Embryonic facial prominence (tissue), 1 donor: Measurements from ENCODE around the gene ZNF282.
"Not testable (repeated sequence)": the region's sequence is repeated elsewhere in the genome, so short reads cannot be mapped to it uniquely, and the experiment has no call there.

Source experiments
- DNase-seq: peaks from one replicate; pipeline ENCODE4 v3.0.0-alpha.2; 2016; ENCODE audit errors: extremely low spot score

Gene ZNF282

DNA sequence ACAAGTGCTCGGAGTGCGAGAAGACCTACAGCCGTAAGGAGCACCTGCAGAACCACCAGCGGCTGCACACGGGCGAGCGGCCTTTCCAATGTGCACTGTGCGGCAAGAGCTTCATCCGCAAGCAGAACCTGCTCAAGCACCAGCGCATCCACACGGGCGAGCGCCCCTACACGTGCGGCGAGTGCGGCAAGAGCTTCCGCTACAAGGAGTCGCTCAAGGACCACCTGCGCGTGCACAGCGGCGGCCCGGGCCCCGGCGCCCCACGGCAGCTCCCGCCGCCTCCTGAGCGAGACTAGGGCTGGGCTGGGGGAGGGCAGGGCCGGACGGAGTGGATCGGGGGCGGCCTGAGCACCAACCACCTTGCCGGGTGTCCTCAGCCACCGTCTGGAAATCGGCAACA is 29.0 kb downstream of the ZNF282 start:
- DNase-seq, result no peak

DNA sequence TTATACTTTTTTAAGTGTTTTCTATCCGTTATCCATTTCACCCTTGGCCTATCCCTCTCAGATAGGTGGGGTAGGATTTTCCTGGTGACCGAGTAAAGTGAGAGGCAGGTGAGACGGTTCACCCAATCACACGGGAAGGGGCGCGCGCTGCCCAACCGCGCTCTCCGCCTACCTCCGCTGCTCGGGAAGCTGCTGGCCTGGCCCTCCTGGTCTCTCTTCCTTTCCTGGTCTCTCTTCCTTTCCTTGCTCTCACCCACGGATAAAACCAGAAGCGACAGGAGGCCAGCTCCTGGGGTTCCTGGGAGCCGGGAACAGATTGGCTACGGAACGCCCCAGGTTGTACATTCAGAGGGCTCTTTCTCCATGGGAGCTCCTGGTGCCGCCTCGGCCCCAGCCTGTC is 29.8 kb downstream of the ZNF282 start:
- no peak for DNase-seq

DNA sequence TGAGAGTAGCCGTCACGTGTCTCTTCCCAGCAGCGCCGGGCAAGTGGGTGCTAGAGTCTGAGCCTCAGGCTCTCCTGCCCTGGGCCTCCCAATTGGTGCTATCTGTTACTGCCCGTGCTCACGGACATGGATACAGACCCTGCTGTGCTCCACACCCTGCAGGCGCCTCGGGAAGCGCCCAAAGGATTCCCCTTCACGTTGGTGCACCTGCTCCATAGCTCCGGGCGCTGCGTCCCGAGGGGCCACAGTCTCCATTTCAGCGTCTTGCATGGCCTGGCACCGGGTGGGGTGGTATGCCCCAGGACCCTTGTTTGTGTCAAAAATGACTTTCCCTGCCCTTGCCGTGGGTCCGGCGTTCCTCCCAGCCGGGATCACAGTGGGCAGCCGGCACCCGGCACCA is 30.3 kb downstream of the ZNF282 start:
- no peak for DNase-seq

DNA sequence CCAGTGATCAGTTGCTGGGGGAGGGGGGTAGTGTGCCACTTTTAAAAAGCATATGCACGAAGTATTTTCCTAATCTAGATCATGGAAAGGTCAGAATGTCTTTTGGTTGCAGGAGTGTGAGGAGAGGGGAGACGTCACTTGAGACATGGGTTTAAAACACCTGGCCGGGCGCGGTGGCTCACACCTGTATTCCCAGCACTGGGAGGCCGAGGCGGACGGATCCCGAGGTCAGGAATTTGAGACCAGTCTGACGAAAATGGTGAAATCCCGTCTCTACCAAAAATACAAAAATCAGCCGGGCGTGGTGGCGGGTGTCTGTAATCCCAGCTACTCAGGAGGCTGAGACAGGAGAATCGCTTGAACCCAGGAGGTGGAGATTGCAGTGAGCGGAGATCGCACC is 31.0 kb downstream of the ZNF282 start:
- DNase-seq, result not testable (repeated sequence)

DNA sequence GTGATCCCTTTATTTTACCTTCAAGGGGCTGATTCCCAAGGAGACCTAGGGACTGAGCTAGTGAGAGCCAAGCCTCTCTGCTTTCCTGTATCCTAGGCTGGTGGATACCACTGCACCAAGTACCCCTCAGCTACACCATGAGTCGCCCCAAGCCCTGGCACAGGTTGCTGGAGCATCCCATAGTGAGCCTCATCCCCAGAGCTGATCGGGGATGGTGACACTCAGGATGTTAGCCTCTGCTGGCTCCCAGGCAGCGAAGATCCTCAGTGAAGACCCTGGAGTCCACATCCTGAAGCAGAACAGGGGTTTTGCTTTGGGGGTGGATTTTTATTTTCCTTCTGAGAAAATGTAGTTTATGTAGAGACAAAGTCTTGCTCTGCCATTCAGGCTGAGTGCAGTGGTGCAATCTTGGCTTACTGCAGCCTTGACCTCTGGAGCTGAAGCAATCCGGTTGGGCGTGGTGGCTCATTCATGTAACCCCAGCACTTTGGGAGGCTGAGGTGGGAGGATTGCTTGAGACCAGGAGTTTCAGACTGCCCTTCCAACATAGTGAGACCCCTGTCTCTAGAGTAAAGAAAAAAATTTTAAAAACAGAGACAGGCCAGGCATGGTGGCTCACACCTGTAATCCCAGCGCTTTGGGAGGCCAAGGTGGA is 31.6 kb downstream of the ZNF282 start:
- DNase-seq, result no peak

DNA sequence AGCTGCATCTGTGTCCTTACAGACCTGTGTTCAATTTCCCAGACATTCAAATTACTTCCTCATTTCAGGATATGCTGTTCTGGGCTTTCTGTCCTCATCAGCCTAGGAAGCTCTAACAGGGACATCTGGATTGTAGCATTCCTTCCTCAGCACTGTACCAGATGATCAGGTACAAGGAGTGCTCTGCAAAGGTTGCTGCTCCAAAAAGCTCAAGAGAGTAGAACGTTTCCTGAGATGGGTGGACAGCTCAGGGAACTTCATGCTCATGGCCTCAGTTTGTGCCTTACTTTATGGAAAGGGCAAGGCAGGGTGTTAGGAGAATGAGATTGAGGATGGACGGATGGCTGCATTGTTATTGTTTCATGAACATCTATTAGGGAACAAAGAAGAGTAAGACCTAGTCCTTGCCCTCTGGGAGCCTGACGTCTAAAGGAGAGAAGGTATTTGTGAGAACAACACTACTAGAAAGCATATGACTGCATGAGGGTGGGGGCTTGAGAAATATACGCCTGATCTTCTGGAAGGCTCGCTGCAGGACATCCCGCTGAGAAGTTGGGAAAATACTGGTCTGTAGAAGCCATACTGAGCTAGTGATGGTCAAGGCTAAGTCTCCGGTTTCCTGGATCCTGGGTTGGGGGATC is 33.6 kb downstream of the ZNF282 start:
- DNase-seq, result no peak

DNA sequence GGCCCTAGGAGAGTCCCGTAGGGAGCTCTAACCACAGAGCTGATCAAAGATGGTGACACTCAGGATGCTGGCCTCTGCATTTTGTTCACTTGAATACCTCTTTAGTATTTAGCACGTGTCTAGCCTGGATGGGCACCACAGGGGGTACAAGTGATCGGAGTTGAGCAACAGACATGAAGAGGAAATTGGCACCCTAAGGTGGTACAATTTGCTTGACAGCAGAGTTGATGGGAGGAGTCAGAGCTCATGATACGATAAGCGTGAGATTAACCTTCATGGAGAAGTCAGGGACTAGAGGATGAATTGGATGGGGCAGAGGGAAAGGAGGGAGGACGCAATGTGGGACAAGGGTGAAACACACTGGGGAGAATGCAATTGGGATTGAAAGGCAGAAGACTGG is 34.2 kb downstream of the ZNF282 start:
- DNase-seq, result no peak

DNA sequence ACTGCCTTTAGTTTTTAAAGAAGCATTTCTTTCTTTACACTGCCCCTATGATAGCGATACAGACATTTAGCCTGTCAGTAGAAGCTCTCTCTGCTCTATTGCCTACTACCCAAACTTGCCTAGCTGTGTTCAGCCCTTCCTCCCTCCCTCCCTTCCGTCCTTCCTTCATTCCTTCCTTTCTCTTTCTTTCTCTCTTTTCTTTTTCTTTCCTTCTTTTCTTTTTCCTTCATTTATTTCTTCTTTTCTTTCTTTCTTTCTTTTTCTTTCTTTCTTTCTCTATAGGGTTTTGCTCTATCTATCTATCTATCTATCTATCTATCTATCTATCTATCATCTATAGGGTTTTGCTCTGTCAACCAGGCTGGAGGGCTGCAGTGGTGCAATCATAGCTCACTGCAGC is 37.0 kb downstream of the ZNF282 start:
- no peak for DNase-seq

DNA sequence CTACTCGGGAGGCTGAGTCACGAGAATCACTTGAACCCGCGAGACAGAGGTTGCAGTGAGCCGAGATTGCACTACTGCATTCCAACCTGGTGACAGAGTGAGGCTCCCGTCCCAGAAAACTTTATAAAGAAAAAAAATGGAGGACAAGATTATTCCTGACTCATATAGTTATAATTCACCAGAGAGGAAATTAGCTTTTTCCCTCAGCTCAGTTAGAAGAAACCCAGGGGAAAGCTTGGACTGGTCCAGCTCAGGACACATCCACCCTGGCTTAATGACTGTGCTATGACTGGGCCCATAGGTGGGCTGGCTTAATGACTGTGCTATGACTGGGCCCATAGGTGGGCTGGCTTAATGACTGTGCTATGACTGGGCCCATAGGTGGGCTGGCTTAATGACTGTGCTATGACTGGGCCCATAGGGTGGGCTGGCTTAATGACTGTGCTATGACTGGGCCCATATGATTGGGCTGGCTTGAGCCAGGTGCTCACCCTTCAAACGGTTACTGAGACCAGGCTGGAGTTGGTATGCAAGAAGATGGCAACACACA is 38.4 kb downstream of the ZNF282 start:
- not testable (repeated sequence) for DNase-seq

DNA sequence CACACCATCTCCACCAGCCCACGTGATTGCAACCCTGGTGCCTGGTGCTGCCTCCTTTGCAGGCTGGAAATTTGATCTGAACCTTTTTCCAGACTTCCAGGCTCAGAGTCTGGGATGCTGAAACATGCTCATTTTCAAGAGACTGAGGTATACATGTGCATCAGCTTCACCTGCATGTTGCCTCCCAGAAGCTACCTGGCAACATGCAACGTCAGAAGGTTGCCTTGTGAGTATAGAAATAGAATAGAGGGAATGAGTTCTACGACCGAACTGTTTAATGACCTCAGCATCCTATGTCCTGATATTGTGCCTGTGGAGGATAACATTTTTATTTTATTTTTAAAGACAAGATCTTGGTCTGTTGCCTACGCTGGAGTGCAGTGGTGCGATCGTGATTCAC is 42.2 kb downstream of the ZNF282 start:
- DNase-seq, result no peak

DNA sequence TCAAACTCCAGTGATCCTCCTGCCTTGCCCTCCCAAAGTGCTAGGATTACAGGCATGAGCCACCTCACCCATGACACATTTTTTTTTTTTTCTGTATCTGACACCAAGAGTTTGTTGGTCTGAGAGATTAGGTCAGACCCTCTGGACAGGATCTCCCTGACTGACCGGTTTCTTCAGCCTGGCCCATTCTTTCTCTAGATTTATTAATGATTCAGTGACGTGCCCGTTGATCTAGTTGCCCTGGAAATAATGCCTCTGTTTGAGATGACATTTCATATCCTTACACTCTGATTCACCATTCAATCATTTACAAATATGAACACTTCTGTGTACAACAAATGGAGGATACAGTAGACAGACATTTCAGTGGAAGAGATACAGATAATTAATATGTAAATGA is 42.7 kb downstream of the ZNF282 start:
- no peak for DNase-seq

DNA sequence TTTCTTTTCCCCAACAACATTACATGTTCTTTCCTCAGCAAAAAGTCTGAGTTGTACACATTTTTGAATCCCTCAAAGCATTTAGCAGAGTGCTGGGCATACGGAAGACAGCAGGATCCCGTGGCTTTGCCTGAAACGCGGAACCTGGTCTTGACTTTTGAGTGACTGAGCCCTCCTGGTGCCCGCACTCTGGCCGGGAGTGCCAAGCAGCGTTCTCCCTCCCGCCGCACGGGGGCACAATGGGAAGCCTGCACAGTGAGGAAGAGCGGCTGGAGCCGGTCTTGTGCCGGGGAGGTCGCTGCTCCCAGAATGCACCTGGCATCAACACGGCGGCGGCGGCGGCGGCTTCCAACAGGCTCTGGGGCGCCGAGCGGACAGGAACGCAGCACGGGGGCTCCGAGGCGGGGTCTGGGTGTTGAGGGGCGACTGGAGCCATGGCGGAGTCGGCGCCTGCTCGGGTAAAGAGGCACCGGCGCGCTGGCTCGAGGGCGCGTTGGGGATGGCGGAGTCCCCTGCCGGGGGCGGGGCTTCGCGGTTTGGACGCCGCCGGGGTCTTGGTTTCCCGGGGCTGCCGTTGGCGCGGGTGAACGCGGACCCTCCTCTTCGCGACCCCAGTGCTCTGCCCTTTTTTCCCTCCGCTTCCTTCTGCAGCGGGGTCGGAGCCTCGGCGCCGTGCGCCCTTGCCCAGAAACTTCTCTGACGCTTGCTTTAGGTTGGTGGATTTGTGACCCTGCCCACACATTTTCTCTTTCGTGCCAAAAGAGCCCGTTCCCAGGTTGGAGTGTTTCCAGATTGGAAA is 44.2 kb downstream of the ZNF282 start, which contains the start of gene ZNF212:
TSS of gene ZNF212 (plus strand) at position 307 of the 799 bp plus-strand sequence. CDS start at position 435, 128 bp downstream.
- peak; percentile 67 for DNase-seq

DNA sequence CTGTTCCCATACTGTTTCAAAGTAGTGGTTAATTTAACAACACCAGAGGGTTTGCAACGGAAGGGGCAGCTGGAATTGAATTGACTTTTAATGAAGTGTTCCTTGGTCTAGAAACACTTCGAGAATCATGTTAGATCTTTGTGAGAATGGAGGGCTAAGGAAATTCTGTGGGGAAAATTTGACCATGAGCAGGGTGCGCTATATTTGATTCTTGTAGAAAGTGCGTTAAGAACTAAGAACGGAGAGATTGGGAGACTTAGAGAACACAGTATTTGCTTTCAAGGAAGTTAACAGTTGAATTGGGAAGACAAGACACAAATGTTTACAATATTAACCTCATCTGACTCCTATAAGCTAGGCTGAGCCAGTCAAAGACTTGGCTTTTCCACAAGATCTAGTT is 45.3 kb downstream of the ZNF282 start:
- DNase-seq, result no peak

DNA sequence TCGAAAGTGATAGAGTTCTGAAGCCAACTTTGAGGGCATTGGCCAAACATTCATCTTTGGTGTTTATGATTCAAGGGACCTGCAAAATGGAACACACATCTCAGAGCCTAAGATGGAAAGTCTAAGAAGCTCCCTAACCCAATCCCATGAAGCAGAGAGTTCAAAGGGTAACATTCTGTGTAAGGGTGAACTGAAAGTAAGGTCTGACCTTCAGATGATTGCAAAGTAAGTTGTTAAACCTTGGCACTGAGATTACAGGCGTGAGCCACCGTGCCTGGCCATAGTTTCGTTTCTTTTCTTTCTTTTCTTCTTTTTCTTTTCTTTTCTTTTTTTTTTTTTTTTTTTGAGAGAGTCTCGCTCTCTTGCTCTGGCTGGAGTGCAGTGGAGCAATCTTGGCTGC is 46.4 kb downstream of the ZNF282 start:
- no peak for DNase-seq

DNA sequence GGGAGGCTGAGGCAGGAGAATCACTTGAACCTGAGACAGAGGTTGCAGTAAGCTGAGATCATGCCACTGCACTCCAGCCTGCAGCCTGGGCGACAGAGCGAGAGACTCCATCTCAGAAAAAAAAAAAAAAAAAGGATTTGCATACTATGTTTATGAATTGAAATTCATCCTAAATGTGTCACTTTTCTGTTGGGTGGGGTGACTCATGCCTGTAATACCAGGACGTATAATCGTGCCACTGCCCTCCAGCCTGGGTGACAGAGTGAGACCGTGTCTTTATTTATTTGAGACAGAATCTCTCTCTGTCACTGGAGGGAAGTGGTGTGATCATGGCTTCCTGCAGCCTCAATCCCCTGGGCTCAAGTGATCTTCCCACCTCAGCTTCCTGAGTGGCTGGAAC is 49.9 kb downstream of the ZNF282 start:
- no peak for DNase-seq

DNA sequence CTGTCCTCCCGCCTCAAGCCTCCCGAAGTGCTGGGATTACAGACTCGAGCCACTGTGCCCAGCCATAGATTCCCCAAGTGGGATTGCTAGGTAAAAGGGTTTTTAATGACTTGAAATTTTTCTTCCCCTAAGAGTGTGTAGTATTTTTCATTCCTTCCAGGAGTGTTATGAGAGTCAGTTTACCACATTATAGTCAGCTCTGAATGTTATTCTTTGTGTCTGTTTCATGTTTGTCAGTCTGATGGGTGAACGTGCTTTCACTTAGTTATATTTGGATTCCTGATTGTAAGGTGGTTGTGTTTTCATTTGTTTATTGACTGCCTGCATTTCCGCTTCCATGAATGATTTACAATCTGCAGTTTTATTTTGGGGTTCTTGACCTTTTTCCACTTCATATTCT is 50.4 kb downstream of the ZNF282 start:
- no peak for DNase-seq

DNA sequence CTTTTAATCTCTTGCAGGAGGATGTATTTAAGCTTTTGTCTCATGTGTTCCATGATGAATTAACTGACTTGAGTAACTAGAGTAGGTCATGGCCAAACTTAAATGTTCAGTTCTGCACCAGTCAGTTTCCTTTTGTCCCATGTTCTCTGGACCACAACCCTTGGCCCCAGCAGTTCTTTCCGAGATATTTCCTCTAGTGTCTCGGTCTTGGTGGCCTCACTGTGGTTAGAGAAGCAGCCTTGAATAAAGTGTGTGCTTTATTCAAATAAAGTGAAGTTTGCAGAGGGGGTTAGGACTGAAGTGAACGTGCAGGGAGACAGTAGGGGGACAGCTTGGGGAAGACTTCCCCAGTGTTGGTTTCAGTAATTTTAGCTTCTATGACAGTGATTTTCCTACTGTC is 53.4 kb downstream of the ZNF282 start:
- DNase-seq, result no peak

DNA sequence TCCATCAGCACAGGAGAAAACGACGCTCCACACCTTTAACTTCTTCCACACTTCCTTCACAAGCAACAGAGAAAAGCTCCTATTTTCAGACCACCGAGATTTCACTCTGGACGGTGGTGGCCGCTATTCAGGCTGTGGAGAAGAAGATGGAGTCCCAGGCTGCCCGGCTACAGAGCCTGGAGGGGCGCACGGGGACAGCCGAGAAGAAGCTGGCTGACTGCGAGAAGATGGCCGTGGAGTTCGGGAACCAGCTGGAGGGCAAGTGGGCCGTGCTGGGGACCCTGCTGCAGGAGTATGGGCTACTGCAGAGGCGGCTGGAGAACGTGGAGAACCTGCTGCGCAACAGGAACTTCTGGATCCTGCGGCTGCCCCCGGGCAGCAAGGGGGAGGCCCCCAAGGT is 54.8 kb downstream of the ZNF282 start:
- not testable (repeated sequence) for DNase-seq

DNA sequence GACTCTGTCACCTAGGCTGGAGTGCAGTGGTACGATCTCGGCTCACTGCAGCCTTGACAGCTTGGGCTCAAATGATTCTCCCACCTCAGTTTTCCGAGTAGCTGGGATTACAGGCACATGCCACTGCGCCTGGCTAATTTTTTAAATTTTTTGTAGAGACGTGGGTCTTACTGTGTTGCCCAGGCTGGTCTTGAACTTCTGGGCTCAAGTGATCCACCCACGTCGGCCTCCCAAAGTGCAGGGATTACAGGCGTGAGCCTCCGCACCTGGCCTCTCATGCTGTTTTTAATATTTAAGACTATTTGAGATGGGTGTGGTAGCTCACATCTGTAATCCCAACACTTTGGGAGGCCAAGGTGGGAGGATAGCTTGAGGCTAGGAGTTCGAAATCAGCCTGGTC is 56.2 kb downstream of the ZNF282 start:
- not testable (repeated sequence) for DNase-seq

DNA sequence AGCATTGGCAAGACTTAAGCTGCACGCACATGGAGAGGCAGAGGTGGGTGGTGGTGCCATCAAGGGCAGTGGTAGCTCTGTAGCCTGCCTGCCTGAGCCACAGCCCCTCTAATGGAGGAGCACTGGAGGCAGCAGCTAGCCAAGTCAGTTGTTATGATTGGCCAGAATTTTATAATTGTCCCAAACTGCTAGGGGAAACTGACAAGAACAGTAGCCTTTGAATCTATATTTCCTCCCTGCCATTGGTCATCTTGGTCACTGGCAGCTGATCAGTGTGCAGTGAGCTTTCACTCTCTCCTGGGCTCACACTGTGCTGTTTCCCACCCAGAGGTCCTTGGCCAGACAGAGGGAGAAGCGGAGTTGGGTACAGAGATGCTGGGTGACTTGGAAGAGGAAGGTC is 57.0 kb downstream of the ZNF282 start:
- no peak for DNase-seq

DNA sequence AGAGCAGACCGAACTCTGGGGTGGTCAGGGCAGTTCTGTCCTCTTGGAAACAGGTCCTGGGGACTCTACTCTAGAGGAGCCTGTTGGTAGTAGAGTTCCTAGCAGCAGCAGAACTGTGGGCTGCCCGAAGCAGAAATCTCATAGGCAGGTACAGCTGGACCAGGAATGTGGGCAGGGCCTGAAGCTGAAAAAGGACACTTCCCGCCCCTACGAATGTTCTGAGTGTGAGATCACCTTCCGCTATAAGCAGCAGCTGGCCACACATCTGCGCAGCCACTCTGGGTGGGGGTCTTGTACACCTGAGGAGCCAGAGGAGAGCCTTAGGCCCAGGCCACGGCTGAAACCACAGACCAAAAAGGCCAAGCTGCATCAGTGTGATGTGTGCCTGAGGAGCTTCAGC is 58.3 kb downstream of the ZNF282 start:
- no peak for DNase-seq

DNA sequence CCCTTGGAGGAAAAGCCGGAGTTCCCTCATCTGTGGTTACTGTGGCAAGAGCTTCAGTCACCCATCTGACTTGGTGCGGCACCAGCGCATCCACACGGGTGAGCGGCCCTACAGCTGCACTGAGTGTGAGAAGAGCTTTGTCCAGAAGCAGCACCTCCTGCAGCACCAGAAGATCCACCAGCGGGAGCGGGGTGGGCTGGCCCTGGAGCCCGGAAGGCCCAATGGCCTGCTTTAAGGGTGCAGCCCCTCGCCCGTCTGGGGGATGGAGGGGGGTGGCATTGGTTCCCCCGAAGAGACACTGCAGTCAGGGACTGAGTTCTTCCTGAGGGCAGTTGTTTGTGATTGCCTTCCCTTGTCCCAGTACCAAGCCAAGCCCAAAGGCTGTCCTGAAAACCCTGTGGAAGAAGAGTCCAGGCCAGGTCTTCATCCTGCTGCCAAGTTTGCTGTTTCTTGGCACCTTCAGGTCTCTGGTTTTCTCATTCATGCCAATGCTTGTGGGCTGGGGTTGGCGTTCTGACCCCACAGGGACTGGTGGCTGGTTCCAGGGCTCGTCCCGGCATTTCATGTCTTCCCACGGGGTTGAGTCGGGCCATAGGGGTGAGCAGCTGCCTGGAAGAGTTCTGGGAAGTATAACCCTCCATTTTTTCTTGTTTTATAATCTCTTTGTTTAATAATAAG is 59.0 kb downstream of the ZNF282 start:
- no peak for DNase-seq
